ENCODE data around the gene GP1BB. TPM values are rescaled to one million over a fixed set of nuclear protein-coding genes. Genes with fewer than 3 reads are reported as not detected.

GP1BB gene
- total RNA-seq, 2 donors from 2014 or later: 6.8 to 60.3 TPM

GRCh38 chr22:19713650-19714311 is 9.6 kb upstream of the GP1BB start:
- Histone ChIP-seq H3K27me3 (replicated peaks; ENCODE audit: insufficient read depth) (no peaks in the 10 kb centered on the region), H3K36me3 (no peaks in the 10 kb centered on the region), H3K9me3 (no peaks in the 10 kb centered on the region), H3K27ac (no peak overlapping the region), H3K4me1 (replicated peaks) (peaks cover 5% of the 10 kb centered on the region), H3K4me3 (peak overlapping the region; percentile 51 to 66)
- intact Hi-C loops (cut with DNase I): no loop called here
- WGBS: 29% methylated on average over 37 of the region's 38 CpGs
- TF ChIP-seq POLR2A (IDR thresholded peaks at IDR 0.05): no peak
- no peak for TF ChIP-seq POLR2AphosphoS5 (IDR thresholded peaks at IDR 0.05)
- TF ChIP-seq CTCF (IDR thresholded peaks at IDR 0.05): no peak
- no peak for DNase-seq (ENCODE audit: low spot score)

GRCh38 chr22:19714312-19715187 is 8.8 kb upstream of the GP1BB start, which contains the start of gene SEPTIN5:
Gene SEPTIN5 (plus strand): TSS chr22:19714503. CDS start chr22:19714589, 86 bp downstream.
- TF ChIP-seq POLR2AphosphoS5 (IDR thresholded peaks at IDR 0.05) (no peak), CTCF (IDR thresholded peaks at IDR 0.05) (no peak), POLR2A (IDR thresholded peaks at IDR 0.05) (no peak)
- intact Hi-C loops (cut with DNase I): no loop called here
- H3K4me1 ChIP-seq (replicated peaks): peaks cover 5% of the 10 kb centered on the region
- H3K27ac ChIP-seq: no peak within 1 kb of the TSS
- no peaks in the 10 kb centered on the region for H3K9me3 ChIP-seq
- WGBS: 4% methylated on average over 57 of the region's 106 CpGs
- H3K27me3 ChIP-seq (replicated peaks; ENCODE audit: insufficient read depth): no peaks in the 10 kb centered on the region
- H3K36me3 ChIP-seq: no peaks in the 10 kb centered on the region
- no peak for DNase-seq (ENCODE audit: low spot score)
- H3K4me3 ChIP-seq: peak within 1 kb of the TSS; percentile 51 to 66

GRCh38 chr22:19715188-19715930 is 8.0 kb upstream of the GP1BB start:
- intact Hi-C loops (cut with DNase I): no loop called here
- DNase-seq (ENCODE audit: low spot score): no peak
- WGBS: 72% methylated on average over 4 of the region's 4 CpGs
- Histone ChIP-seq H3K36me3 (no peaks in the 10 kb centered on the region), H3K4me3 (peak overlapping the region in 1 of 2 donors; percentile 66), H3K27ac (no peak overlapping the region), H3K27me3 (replicated peaks; ENCODE audit: insufficient read depth) (no peaks in the 10 kb centered on the region), H3K9me3 (no peaks in the 10 kb centered on the region), H3K4me1 (replicated peaks) (peaks cover 5% of the 10 kb centered on the region)
- TF ChIP-seq CTCF (IDR thresholded peaks at IDR 0.05): no peak
- no peak for TF ChIP-seq POLR2AphosphoS5 (IDR thresholded peaks at IDR 0.05)
- TF ChIP-seq POLR2A (IDR thresholded peaks at IDR 0.05): no peak

- Histone ChIP-seq H3K27ac (no peak overlapping the region), H3K36me3 (no peaks in the 10 kb centered on the region), H3K27me3 (replicated peaks; ENCODE audit: insufficient read depth) (no peaks in the 10 kb centered on the region), H3K4me3 (no peak overlapping the region), H3K4me1 (replicated peaks) (peaks cover 5% of the 10 kb centered on the region), H3K9me3 (no peaks in the 10 kb centered on the region)
- 92% methylated on average over 10 of the region's 11 CpGs for WGBS
- intact Hi-C loops (cut with DNase I): no loop called here
- TF ChIP-seq CTCF (IDR thresholded peaks at IDR 0.05) (no peak), POLR2A (IDR thresholded peaks at IDR 0.05) (no peak), POLR2AphosphoS5 (IDR thresholded peaks at IDR 0.05) (no peak)
- DNase-seq (ENCODE audit: low spot score): no peak
Measured at GRCh38 chr22:19716041-19716828, 7.1 kb upstream of the GP1BB start.

Measured in prostate gland (tissue), 2 donors.